Peyer's patch (tissue), 4 donors: ENCODE measurements around the gene KCNJ6. TPM values are rescaled to one million over a fixed set of nuclear protein-coding genes. Genes with fewer than 3 reads are reported as not detected.

Source experiments
- DNase-seq, 3 donors: peaks; one replicate each; pipeline ENCODE4 v3.0.0-alpha.2; 2017 to 2019
- H3K27ac ChIP-seq, 4 donors: fragments of 200-600 bp; sonication (generic); one replicate each; pipeline ENCODE4 v1.5.1; 2016 to 2019
- H3K27me3 ChIP-seq, 2 donors: fragments of 200-600 bp; sonication (generic); one replicate each; pipeline ENCODE4 v1.5.1; 2019
- H3K36me3 ChIP-seq, 3 donors: fragments of 200-600 bp; sonication (generic); one replicate each; pipeline ENCODE4 v1.5.1; 2016 to 2019
- H3K4me1 ChIP-seq, 4 donors: fragments of 200-600 bp; sonication (generic); one replicate each; pipeline ENCODE4 v1.5.1; 2016 to 2019
- H3K4me3 ChIP-seq, 4 donors: fragments of 200-600 bp; sonication (generic); 1 replicate in 3 of 4; 2 replicates in 1 of 4; pipeline ENCODE4 v1.5.1; 2016 to 2019; ENCODE audit warnings: mild to moderate bottlenecking in 1 of 4
- H3K9me3 ChIP-seq, 4 donors: fragments of 200-600 bp; sonication (generic); one replicate each; pipeline ENCODE4 v1.5.1; 2016 to 2019; ENCODE audit warnings: mild to moderate bottlenecking in 1 of 4
- CTCF ChIP-seq, 6 experiments: fragments of 450-650 bp in 4 of 6; fragments of 200-600 bp in 2 of 6; sonication (generic) in 1 of 6; IDR thresholded peaks; one replicate each; pipeline ENCODE4 v1.5.1; 2017 to 2019; ENCODE audit warnings: antibody characterized with exemption in 6 of 6, mild to moderate bottlenecking in 3 of 6, moderate library complexity in 1 of 6
- POLR2A ChIP-seq, 2 donors: fragments of 450-650 bp; IDR thresholded peaks; one replicate each; pipeline ENCODE4 v1.5.1; 2017; ENCODE audit warnings: antibody characterized with exemption in 2 of 2, mild to moderate bottlenecking in 2 of 2, moderate library complexity in 2 of 2
- total RNA-seq, 4 donors: library from RNA; depleted of rRNA; stranded (reverse); fragments of >200 nt; gene quantifications; one replicate each; pipeline ENCODE4 v1.1.0, GENCODE V29; 2016

The KCNJ6 gene
- total RNA-seq, 4 donors from 2014 or later, result 0.13 to 0.83 (median 0.28) TPM

GRCh38 chr21:37944496-37944895, 28.2 kb upstream of the KCNJ6 start:
- H3K27me3 ChIP-seq, result no peaks in the 10 kb centered on the region
- H3K4me3 ChIP-seq, result no peak overlapping the region
- H3K27ac ChIP-seq, result no peak overlapping the region
- no peak for DNase-seq
- H3K36me3 ChIP-seq, result no peaks in the 10 kb centered on the region
- no peaks in the 10 kb centered on the region for H3K4me1 ChIP-seq
- TF ChIP-seq CTCF (IDR thresholded peaks at IDR 0.05) (no peak), POLR2A (IDR thresholded peaks at IDR 0.05) (no peak)
- no peaks in the 10 kb centered on the region for H3K9me3 ChIP-seq

GRCh38 chr21:37940691-37941090, 24.4 kb upstream of the KCNJ6 start:
- Histone ChIP-seq H3K27ac (no peak overlapping the region), H3K4me1 (no peaks in the 10 kb centered on the region), H3K4me3 (no peak overlapping the region), H3K27me3 (no peaks in the 10 kb centered on the region), H3K9me3 (no peaks in the 10 kb centered on the region), H3K36me3 (no peaks in the 10 kb centered on the region)
- DNase-seq, result no peak
- TF ChIP-seq CTCF (IDR thresholded peaks at IDR 0.05) (no peak), POLR2A (IDR thresholded peaks at IDR 0.05) (no peak)

- Histone ChIP-seq H3K27ac (no peak overlapping the region), H3K27me3 (no peaks in the 10 kb centered on the region), H3K4me1 (no peaks in the 10 kb centered on the region), H3K36me3 (no peaks in the 10 kb centered on the region), H3K4me3 (no peak overlapping the region), H3K9me3 (no peaks in the 10 kb centered on the region)
- DNase-seq, result no peak
- no peak for TF ChIP-seq CTCF (IDR thresholded peaks at IDR 0.05)
- no peak for TF ChIP-seq POLR2A (IDR thresholded peaks at IDR 0.05)
Observed at GRCh38 chr21:37939838-37940237, 23.6 kb upstream of the KCNJ6 start.

- Histone ChIP-seq H3K36me3 (no peaks in the 10 kb centered on the region), H3K27ac (no peak overlapping the region), H3K4me3 (no peak overlapping the region), H3K9me3 (no peaks in the 10 kb centered on the region), H3K27me3 (no peaks in the 10 kb centered on the region), H3K4me1 (no peaks in the 10 kb centered on the region)
- TF ChIP-seq CTCF (IDR thresholded peaks at IDR 0.05) (no peak), POLR2A (IDR thresholded peaks at IDR 0.05) (no peak)
- DNase-seq, result no peak
Observed at GRCh38 chr21:37939251-37939650, 23.0 kb upstream of the KCNJ6 start.

- Histone ChIP-seq H3K4me1 (no peaks in the 10 kb centered on the region), H3K9me3 (peaks cover 0 to 8% (median 0%) of the 10 kb centered on the region in 4 donors), H3K4me3 (no peak overlapping the region), H3K27ac (no peak overlapping the region), H3K36me3 (no peaks in the 10 kb centered on the region), H3K27me3 (no peaks in the 10 kb centered on the region)
- DNase-seq, result no peak
- no peak for TF ChIP-seq POLR2A (IDR thresholded peaks at IDR 0.05)
- TF ChIP-seq CTCF (IDR thresholded peaks at IDR 0.05), result no peak
Observed at GRCh38 chr21:37937668-37938067, 21.4 kb upstream of the KCNJ6 start.
